GM21717 (cell line): ENCODE results near the gene MAMDC4.
"Not testable (repeated sequence)": the region's sequence is repeated elsewhere in the genome, so short reads cannot be mapped to it uniquely, and the experiment has no call there.

Experiments used
- ATAC-seq: cut with Tn5 transposase; IDR thresholded peaks from one replicate; pipeline ENCODE4 v1.9.1; 2021; ENCODE audit warnings: mild to moderate bottlenecking, moderate library complexity; ENCODE audit not compliant: unreplicated experiment

The MAMDC4 gene

DNA sequence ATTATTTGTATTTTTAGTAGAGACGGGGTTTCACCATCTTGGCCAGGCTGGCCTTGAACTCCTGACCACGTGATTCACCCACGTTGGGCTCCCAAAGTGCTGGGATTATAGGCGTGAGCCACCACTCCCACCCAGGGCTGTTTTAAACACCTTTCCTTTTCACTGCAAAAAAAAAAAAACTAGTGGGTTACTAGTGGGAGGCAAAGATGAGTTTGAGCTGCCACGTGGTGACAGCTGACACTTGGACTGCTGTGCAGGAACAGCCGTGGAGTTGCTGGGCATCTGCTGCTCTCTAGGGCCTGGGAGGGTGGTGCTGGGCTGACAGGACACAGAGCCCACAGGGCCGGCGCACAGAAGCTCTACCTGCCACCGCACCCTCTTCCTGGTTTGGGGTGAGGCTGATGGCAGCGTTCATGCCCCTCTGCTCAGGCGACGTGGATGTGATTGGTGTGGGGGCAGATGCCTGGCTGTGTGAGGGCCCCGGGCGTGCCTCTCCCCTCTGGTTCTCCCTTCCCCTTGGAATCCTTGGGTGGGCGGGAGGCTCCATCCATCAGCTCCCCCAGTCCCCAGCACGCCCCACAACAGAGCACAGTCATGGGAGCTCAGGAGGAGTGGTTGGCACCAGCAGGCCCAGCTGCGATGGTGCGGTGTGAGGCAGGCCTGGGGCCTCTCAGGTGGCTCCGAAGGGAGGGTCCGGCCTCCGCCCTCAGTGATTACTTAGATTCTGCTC, 27.5 kb upstream of the MAMDC4 start:
- ATAC-seq = no peak

DNA sequence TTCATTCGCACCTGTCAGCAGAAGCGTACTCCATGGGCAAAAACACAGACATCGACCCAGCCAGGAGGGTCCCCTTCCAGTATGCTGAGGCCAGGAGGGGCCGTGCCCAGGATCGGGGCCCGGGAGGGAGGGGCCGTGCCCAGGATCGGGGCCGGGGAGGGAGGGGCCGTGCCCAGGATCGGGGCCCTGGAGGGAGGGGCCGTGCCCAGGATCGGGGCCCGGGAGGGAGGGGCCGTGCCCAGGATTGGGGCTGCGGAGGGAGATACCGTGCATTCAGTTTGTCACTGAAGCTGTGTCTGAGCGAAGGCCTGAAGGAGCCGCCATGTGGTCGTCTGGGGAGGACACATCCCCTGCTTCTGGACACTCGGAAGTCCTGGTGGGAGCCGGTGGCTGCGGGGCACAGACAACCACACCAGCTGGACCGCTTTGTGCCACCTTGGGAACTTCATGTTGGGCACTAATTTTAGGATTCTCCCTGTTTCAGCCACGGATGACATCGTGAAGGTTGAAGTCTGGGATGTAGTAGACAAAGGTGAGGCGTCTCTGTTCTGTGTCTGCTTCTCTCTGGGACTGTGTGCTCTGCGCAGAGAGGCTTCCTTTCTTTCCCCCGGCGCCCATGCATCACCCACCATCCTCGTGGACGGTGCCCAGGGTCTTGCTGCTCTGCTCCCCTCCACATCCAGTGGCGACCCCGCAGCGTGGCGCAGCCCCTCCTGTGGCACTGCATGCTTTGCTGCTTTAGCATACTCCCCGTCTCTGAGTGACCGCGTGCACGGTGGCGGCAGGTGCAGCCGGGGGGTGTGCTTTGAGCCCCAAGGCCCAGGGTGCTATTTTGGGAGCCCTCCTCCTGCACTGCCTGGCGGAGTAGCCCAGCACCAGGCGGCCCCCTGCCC, 26.6 kb upstream of the MAMDC4 start:
- no peak for ATAC-seq

DNA sequence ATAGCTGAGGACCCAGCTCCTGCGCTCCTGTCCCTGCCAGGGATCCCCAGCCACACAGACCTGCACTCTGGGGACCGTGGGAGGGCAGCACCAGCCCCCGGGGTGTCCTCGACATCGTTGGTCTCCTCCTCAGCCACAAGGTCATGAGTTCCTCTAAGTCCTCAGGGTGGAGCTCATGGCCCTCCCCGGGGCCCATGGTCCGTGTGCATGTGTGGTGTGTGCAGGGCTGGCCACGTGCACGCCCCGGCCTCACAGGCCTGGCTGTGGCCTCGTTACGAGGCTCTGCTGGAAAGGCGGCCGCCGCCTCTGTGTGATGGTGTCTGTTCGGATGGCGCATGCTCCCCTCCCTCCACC, 26.0 kb upstream of the MAMDC4 start:
- ATAC-seq = no peak

DNA sequence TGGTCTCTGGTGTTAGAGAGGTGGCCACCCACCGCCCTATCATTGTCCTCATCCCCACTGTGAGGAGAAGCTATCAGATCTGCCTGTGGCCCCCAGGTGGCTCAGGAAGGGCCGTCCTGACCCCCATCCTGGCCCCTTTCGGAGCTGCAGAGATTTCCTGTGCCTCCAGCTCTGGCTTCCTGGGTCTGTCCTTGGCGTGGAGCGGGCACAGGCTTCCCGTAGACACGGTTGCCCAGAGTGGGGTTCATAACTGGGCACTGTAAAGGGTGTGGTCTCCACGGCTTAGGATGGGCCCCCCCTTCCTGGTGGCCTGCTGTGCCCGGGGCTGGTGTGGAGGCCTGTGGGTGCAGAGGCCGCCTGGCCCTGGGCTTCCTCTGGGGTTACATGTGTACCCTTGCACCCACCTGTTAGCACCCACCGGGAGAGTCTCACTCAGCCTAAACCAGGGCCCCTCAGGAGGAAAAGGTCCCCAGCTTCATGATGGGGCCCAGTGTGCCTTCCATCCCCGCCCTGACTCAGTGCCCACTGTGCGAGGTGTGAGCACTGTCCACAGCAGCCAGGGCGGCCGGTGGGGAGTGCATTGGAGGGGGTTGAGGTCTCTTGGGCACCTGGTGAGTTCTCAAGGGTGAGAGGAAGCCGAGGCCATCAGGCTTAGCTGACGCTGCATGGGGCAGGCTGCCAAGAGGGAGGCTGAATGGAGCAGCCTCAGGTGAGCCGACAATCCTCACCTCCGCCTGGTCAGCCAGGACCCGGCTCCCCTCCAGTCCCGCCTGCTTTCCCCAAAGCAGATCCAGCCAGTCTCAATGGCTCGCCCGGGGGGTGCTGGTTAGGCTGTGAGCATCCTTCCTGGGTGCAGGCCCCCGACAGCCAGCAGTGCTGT, 25.2 kb upstream of the MAMDC4 start:
- no peak for ATAC-seq

DNA sequence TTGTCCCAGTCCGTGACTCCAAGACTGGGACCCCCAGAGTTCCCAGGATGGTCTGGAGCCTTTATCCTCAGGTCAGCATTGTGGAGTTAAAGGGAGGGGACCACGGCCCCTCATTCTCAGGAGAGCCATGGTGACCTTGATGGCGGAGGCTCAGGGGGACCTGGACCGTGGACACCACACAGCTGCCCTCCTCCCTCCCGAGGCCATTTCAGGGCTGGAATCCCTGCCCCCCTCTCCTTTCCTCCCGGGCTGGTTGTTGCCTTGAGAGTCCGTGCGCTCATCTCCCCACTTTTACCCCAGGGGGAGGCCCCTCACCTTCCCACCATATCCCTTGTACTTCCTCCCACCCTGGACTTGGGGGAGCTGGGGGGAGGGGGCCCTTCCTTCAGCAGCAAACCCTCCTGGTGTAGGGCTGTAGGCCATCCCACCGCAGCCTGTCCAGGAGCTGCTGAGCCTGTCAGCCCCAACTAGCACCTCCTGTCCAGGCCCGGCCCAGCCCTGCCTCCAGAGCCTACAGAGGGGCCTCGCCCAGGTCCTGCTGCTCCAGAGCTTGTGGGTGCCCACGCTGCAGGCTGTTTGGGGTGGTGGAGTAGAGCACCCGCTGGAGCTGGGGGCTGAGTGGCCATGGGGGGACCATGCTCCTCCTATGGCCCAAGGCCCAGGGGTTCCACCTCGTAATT, 24.2 kb upstream of the MAMDC4 start:
- no peak for ATAC-seq

DNA sequence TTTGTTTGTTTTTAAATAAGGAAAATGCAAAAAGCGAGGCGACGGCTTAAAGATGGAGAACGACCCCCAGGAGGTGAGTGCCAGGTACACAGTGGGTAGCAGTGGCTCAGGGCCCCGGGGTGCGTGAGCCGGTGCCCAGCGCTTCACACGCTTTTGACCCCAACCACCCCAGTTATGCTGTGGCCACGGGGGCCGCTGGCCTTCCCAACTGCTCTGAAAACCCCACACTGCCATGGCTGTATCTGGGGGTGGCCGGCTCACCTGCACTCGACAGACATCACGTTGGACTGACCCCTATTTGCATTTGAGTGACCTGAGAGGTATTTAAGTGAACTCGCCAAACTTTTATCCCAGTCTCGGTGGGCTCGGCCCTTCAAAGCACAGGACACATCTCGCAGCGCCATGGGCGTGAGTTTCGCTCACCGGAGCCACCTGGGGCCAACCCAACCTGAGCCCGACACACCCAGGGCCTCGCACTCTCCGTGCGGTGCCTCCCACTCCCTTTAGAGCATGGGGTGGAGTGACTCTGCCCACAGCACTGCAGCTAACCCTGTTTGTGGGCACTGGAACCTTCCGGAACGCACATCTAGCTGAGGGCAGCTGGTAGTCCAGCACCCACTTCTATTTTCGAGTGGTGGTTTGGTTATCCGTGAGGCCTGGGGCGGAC, 23.5 kb upstream of the MAMDC4 start:
- no peak for ATAC-seq

DNA sequence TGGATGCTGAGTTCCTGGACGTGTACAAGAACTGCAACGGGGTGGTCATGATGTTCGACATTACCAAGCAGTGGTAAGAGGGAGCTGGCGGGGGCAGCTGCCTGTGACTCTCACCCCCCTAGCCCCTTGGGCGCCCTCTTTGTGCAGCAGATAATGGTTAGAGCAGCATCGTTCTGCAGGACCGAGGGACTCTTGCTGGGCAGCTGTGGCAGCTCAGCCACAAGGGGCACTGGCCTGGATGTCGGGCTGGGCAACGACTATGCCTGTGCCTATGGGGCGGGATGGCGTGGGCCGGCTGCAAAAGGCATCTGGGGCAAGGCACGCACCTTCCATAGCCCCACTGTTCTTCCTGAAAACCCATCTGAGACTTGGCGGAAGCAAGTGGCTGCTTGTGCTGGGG, 22.7 kb upstream of the MAMDC4 start:
- no peak for ATAC-seq

DNA sequence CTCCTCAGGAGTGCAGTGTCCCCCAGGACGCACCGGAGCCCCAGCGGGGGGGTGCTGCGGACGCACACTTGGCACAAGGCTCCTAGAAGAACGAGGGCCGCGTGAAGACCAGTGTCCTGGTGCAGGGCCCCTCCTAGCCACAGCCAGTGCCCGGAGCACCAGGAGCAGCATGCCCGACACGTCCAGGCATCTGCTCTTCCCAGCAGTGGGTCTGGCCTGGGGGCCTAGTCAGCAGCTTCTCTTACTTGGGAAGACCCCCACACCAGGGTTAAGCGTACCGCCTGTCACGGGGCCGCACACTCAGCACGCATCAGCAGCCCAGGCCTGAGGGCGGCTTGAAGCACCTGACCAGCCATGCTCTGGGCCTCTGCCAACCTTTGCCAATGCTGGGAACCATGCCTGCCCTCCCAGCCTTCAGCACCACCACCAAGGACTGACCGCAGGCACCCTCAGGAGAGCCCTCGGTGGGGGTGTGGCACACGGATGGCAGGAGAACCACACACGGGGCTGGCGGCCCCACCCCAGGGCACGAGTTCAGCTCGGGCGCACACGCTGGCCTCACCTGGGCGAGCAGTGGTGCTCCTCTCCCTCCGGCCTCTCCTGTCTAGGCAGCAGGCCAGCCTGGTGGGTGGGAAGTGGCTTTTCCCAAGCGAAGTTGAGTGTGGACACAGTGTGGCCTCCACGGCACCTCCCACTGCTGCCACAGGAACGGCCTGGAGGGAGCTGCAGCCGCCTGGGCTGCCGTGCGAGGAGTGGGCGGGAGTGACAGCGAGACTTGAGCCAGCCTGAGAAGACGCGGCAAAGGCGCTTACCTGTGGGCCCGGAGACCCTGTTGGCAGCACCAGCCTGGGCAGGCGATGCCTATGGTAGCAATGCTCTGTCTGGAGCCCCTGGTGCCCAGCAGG, 21.9 kb upstream of the MAMDC4 start:
- no peak for ATAC-seq

DNA sequence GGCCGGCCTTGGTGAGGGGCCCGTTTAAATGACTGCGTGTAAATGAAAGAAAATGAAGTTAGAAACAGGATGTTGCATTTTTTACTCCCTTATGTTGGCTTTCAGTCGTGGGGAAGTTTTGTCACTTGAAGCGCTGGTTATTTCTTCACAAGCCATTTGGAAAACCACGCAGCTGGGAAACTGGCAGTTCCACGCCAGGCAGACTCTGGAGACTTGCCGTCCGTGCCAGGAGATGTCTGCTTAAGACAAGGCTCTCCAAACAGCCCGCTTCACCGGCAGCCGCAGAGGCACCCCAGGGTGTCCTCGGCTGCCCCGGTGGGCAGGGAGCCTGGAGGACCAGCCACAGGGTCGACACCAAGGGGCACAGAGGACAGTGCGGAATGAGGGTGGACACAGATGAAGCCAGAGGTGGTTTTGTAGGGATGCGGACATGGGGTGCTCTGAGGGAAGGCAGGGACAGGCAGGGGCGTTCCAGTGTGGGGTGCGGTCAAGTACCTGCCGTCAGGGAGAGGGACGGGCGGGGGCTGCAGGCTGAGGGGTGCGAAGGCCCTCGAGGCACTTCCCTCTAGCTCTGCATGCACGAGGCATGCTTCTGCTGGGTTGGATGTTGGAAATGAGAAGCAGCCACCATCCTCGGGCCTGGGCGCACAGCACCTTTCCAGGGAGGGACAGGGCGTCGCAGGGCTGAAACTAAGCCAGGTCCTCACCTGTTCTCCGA, 21.0 kb upstream of the MAMDC4 start:
- no peak for ATAC-seq

DNA sequence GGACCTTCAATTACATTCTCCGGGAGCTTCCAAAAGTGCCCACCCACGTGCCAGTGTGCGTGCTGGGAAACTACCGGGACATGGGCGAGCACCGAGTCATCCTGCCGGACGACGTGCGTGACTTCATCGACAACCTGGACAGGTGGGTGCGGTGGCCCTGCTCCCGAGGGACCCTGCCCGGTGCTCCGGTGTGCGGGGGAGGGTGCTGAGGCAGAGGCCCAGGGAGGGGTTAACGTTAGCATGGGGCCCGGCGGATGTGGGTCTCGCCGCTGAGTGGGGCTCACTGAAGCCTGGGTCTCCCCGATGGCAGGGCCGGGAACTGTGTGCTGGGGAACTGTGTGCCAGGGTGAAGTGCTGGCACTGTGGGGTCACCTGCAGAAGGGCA, 20.4 kb upstream of the MAMDC4 start:
- ATAC-seq = no peak

DNA sequence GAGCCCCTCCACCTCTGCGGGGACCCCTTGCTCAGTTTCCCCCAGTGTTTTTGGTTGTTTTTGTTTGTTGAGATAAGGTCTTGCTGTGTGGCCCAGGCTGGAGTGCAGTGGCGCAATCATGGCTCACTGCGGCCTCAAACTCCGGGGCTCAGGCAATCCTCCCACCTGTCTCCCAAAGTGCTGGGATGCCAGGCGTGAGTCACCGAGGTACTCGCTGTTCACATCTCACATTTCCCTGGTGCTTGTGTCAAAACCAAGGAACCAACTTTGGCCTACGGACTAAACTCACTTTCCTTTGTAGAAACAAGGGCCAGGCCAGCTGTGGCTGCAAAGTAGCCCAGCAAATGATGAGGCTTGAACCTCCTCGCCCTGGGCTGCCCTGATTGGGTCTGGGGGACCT, 19.6 kb upstream of the MAMDC4 start:
- ATAC-seq = no peak

DNA sequence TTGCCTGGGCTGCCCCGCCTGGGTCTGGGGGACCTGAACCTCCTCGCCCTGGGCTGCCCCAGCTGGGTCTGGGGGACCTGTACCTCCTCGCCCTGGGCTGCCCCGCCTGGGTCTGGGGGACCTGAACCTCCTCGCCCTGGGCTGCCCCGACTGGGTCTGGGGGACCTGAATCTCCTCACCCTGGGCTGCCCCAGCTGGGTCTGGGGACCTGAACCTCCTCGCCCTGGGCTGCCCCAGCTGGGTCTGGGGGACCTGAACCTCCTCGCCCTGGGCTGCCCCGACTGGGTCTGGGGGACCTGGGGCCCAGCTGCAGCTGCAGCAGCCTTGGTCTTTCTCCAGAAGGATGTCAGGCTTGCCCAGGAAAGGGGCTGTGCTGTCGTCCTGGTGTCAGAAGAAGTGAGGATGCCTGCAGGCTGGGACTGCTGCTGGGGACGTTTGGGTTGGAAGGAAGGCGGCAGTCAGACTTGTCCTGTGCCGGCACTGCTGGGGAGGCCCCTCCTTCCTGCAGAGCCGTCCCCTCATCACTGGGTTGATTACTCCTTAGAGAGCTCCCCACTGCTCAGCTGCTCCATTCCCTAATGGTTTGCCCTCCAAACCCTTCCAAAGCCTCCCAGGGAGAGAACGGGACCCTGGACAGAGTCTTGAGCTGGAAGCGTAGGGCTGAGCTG, 18.6 kb upstream of the MAMDC4 start:
- not testable (repeated sequence) for ATAC-seq

DNA sequence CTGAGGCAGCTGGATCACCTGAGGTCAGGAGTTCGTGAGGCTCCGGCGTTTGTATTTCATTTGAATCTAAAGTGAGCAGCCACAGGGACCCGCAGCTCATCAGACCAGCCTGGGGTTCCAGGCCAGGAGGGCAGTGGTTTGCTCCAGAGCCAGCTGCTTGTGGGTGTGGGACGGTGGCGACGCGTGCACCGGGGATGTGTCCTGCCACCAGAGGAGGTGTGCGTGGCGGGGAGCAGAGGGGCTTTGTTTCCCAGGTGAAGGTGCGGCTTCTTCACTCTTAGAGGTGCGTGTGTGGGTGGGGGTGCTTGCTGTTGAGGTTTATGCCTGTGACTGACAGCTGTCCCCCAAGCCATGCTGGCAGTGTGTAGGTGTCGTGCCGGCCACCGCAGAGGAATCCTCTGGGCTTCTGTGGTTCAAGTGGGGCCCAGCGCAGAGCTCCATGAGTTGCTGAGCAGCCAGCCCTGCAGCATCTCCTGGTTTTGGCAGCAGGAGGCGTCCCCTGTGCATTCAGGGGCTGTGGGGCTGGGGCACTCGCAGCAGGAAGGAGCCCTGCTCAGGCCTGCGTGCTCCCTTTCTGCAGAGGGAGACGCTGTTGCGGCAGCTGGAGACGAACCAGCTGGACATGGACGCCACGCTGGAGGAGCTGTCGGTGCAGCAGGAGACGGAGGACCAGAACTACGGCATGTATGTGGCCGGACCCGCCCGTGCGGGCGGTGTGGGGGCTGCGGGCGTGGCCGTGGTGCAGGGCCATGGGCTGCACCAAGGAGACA, 16.8 kb upstream of the MAMDC4 start:
- no peak for ATAC-seq

DNA sequence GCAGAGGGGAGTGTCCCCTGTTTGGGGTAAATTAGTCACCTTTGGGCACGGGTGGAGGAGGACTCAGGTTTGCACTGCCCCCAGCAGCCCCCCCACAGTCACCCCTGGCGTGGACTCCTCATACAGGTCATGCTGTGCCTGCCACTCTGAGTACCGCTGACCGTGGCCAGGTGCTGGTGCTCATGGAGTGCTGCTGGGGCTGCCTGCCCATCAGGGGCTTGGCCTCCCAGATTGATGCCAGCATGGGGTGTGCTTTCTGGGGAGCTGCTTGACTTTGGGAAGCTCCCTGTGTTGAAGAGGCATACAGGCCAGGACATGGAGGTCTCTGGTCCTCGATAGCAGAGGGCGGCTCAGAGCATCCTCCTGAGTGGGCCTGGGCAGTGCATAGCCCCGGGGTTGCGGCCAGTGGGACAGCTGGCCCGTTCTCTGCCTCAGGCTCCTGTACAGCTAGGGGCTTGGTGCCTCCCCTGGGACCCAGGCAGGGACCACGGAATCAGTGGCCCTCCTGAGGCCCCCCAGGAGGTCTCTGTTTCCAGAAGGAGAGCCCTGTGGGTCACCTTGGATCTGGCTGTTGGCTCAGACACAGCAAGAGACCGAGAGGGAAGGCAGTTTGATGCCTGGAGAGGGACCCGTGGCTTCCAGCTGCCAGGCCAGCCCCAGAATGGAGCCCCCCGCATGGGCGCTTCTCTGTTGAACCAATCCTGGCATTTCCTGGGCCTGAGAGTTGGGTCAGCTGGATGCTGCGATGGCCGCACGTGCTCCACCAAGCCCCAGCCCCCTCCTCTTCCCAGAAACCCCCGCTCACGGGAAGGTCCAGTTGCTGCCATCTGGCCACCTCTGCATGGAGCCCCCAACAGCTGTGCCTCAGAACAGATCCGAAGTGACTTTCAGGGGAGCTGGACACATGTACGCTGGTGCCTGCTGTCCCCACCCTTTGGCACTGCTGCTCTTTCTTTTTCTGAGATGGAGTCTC, 15.9 kb upstream of the MAMDC4 start:
- ATAC-seq = no peak

DNA sequence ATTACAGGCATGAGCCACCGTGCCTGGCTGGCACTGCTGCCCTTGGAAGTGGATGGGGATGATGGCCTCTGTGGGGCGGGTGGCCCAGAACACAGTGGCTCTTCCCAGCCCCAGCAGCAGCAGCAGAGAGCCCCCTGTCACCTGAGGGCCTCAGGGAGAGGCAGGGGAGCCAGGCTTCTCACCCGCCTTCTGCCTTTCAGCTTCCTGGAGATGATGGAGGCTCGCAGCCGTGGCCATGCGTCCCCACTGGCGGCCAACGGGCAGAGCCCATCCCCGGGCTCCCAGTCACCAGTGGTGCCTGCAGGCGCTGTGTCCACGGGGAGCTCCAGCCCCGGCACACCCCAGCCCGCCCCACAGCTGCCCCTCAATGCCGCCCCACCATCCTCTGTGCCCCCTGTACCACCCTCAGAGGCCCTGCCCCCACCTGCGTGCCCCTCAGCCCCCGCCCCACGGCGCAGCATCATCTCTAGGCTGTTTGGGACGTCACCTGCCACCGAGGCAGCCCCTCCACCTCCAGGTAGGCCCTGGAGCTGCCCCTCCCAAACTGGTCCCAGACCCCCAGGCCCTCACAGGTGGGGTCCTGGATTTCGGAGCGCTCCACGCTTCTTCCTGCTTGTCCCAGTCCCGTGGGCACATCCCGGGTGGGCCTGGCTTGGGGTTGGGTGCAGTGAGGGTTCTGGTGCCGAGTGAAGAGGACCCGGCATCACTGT, 14.8 kb upstream of the MAMDC4 start:
- no peak for ATAC-seq

DNA sequence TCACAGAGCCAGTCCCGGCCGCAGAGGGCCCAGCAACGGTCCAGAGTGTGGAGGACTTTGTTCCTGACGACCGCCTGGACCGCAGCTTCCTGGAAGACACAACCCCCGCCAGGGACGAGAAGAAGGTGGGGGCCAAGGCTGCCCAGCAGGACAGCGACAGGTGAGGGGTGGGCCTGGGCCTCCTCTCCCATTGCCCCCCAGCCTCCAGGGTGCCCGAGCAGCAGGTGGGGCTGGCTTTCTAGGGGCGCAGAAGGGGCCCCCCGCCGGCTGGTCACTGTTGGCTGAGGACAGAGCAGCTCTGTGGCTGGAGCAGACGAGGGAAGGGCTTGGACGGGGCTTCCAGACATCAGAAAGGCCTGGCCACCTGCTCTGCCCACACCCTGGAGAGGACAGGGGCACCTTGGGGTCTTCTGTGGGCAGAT, 14.3 kb upstream of the MAMDC4 start:
- not testable (repeated sequence) for ATAC-seq
